Lower leg skin (tissue), 4 donors: ENCODE measurements around the gene USP48. TPM values are rescaled to one million over a fixed set of nuclear protein-coding genes. Genes with fewer than 3 reads are reported as not detected.

Source experiments
- DNase-seq, 2 donors: peaks; one replicate each; pipeline ENCODE4 v3.0.0-alpha.2; 2019; ENCODE audit warnings: low spot score in 2 of 2
- H3K4me3 ChIP-seq: fragments of 200-600 bp; sonication (generic); 2 replicates; pipeline ENCODE4 v1.5.1; 2017; ENCODE audit warnings: mild to moderate bottlenecking, low read depth; ENCODE audit not compliant: poor library complexity, severe bottlenecking
- CTCF ChIP-seq, 3 donors: fragments of 450-650 bp; IDR thresholded peaks; one replicate each; pipeline ENCODE4 v1.5.1; 2016; ENCODE audit warnings: antibody characterized with exemption in 3 of 3, mild to moderate bottlenecking in 3 of 3, moderate library complexity in 2 of 3
- POLR2A ChIP-seq, 2 donors: fragments of 450-650 bp; IDR thresholded peaks; one replicate each; pipeline ENCODE4 v1.6.1; 2016 to 2017; ENCODE audit warnings: antibody characterized with exemption in 2 of 2, mild to moderate bottlenecking in 1 of 2, moderate library complexity in 1 of 2
- WGBS, 2 donors: methylation state at CpG; one replicate each; pipeline ENCODE4 v1.1.5; 2018; 5-methylcytosine and 5-hydroxymethylcytosine counted together
- intact Hi-C: fragments of 100-400 bp; cut with DNase I; formaldehyde crosslinking; loops from one replicate; pipeline ENCODE4 v1.15.0; 2023; ENCODE audit warnings: low total_unique reads
- total RNA-seq, 4 donors: library from RNA; depleted of rRNA; stranded (reverse); fragments of >200 nt; gene quantifications; one replicate each; pipeline ENCODE4 v1.1.0, GENCODE V29; 2016

The USP48 gene
- total RNA-seq, 4 donors from 2014 or later: 26.9 to 38.1 (median 31.5) TPM

GRCh38 chr1:21652937-21653743, 129.8 kb downstream of the USP48 start:
- no peak for DNase-seq
- intact Hi-C loops: loop anchor here (10.0 kb wide), 1 partner anchor 138 kb away; no protein-coding TSS in a partner anchor
- no peak overlapping the region for H3K4me3 ChIP-seq
- TF ChIP-seq POLR2A (IDR thresholded peaks at IDR 0.05) (no peak), CTCF (IDR thresholded peaks at IDR 0.05) (no peak)
- WGBS, 2 donors: 56 to 59% methylated on average over 10 of the region's 10 CpGs

DNA sequence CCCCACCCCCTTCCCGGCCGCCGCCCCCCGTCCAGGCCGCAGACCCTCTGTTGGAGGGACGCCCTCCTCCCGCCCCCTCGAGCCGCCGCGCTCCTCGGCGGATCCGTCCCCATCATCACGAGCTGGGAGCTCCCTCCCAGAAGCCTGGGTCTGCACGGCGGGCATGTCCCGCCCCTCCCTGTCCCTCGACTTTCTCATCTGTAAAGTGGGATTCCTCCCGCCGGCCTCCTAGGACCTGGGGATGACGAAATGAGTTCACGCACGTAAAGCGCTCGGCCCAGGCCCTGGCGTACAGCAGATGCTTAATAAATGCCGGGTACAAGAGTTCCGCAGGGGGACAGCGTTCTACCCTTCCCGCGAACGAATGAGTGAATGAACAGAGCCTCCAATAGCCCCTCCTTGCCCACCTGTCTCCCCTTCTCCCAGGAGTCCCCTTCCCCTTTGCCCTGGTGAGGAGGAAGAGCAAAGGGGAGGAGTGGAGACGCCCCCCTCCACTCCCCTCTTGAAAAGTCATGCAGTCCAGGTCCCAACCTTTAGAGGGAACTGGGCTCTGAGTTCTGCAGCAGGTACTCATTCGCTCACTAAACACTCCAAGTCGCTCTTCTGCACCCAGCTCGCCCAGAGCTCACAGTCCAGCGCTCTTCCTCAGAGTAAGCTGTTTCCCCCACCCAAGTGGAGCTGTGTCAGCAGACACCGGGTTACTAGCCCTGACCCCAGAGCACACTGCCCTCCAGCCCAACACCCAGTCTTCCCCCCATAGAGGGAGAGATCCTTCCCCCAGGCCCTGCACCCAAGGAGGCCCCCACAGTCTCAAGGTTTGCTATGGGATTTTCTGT, 130.6 kb downstream of the USP48 start:
- no peak for TF ChIP-seq POLR2A (IDR thresholded peaks at IDR 0.05)
- TF ChIP-seq CTCF (IDR thresholded peaks at IDR 0.05): no peak
- DNase-seq: no peak
- 43 to 61% methylated on average over 10 to 20 of the region's 39 CpGs for WGBS, 2 donors
- intact Hi-C loops: loop anchor here (10.0 kb wide), 1 partner anchor 138 kb away; no protein-coding TSS in a partner anchor
- no peak overlapping the region for H3K4me3 ChIP-seq

GRCh38 chr1:21651214-21652042, 131.5 kb downstream of the USP48 start:
- intact Hi-C loops: loop anchor here (10.0 kb wide), 1 partner anchor 137 kb away; no protein-coding TSS in a partner anchor
- no peak overlapping the region for H3K4me3 ChIP-seq
- WGBS, 2 donors: 0 to 4% methylated on average over 2 to 56 of the region's 80 CpGs
- no peak for TF ChIP-seq POLR2A (IDR thresholded peaks at IDR 0.05)
- TF ChIP-seq CTCF (IDR thresholded peaks at IDR 0.05): no peak
- no peak for DNase-seq

- H3K4me3 ChIP-seq: no peak overlapping the region
- intact Hi-C loops: loop anchor here (10.0 kb wide), 1 partner anchor 136 kb away; no protein-coding TSS in a partner anchor
- 67 to 77% methylated on average over 9 of the region's 9 CpGs for WGBS, 2 donors
- TF ChIP-seq CTCF (IDR thresholded peaks at IDR 0.05) (no peak), POLR2A (IDR thresholded peaks at IDR 0.05) (no peak)
- no peak for DNase-seq
Observed at GRCh38 chr1:21650400-21650799, 132.5 kb downstream of the USP48 start.

- WGBS, 2 donors: 67 to 77% methylated on average over 2 of the region's 2 CpGs
- no peak overlapping the region for H3K4me3 ChIP-seq
- intact Hi-C loops: no loop called here
- TF ChIP-seq POLR2A (IDR thresholded peaks at IDR 0.05) (no peak), CTCF (IDR thresholded peaks at IDR 0.05) (no peak)
- no peak for DNase-seq
Observed at GRCh38 chr1:21649315-21649714, 133.6 kb downstream of the USP48 start.
